ENCODE results near the gene SPNS2. TPM values are rescaled to one million over a fixed set of nuclear protein-coding genes. Genes with fewer than 3 reads are reported as not detected.

The SPNS2 gene
- total and polyA plus RNA-seq, 2 experiments from 2014 or later = 1.7 to 2.3 TPM

DNA sequence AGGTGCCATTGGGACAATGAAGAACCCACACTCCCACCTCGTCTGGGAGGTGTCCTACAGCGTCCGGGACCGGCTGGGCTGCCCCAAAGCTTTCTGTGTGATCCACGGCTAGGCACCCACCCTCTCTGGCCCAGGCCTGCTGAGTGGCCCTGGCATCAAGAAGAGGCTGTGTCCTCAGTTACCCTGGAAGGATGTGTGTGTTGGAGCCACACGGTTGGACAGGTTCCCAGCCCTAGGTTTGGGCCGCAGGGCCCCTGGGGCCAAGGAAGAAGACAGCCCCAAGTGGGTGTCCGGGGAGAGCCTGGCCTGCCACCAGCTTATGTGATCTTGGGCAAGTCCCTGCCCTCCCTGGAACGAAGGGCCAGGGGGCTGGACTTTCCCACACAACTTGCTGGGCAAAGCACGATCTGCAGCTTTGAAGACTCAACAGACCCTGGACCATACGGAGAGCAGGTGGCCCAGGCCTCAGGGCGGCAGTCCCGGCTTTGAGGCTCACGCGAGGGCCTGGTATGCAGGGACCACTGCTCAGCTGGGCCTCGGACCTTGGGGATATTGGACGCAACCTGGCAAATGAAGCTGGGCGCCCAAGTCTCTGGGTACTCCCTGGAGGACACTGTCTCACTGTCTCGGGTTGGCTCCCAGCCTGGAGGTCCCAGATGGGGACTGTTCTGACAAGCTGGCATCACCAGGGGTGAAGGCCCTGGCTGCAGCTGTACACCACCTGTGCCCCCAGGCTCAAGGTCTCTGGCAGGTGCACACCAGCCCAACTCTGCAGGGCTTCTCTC, 39.0 kb downstream of the SPNS2 start:
- no peak for ATAC-seq
- no peaks in the 10 kb centered on the region; the same call in 1 of the 2 replicates for H3K27me3 ChIP-seq (ENCODE audit: insufficient read depth)
- TF ChIP-seq, protein P1, sequence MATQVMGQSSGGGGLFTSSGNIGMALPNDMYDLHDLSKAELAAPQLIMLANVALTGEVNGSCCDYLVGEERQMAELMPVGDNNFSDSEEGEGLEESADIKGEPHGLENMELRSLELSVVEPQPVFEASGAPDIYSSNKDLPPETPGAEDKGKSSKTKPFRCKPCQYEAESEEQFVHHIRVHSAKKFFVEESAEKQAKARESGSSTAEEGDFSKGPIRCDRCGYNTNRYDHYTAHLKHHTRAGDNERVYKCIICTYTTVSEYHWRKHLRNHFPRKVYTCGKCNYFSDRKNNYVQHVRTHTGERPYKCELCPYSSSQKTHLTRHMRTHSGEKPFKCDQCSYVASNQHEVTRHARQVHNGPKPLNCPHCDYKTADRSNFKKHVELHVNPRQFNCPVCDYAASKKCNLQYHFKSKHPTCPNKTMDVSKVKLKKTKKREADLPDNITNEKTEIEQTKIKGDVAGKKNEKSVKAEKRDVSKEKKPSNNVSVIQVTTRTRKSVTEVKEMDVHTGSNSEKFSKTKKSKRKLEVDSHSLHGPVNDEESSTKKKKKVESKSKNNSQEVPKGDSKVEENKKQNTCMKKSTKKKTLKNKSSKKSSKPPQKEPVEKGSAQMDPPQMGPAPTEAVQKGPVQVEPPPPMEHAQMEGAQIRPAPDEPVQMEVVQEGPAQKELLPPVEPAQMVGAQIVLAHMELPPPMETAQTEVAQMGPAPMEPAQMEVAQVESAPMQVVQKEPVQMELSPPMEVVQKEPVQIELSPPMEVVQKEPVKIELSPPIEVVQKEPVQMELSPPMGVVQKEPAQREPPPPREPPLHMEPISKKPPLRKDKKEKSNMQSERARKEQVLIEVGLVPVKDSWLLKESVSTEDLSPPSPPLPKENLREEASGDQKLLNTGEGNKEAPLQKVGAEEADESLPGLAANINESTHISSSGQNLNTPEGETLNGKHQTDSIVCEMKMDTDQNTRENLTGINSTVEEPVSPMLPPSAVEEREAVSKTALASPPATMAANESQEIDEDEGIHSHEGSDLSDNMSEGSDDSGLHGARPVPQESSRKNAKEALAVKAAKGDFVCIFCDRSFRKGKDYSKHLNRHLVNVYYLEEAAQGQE (IDR thresholded peaks at IDR 0.05; ENCODE audit: unreplicated experiment) = no peak
- no peak overlapping the region; the same call in 1 of the 2 replicates for H3K27ac ChIP-seq (ENCODE audit: low read depth)
- no peaks in the 10 kb centered on the region; the same call in 2 of the 3 replicates for H3K9me3 Mint-ChIP-seq
- peaks cover 44% of the 10 kb centered on the region for H3K36me3 Mint-ChIP-seq (ENCODE audit: low read depth)
- peaks cover 10% of the 10 kb centered on the region for H3F3A ChIP-seq (replicated peaks; ENCODE audit: low read depth)
- H4K20me1 ChIP-seq (replicated peaks; ENCODE audit: insufficient read depth) = peaks cover 8% of the 10 kb centered on the region
- H3K4me1 Mint-ChIP-seq = peaks cover 18% of the 10 kb centered on the region
- H3K27me3 Mint-ChIP-seq (ENCODE audit: insufficient read depth, low read depth, poor library complexity) = peaks cover 56% of the 10 kb centered on the region
- H3K27ac Mint-ChIP-seq = no peak overlapping the region
- no peak overlapping the region for H3K4me3 Mint-ChIP-seq
- no peak for DNase-seq (ENCODE audit: low spot score)
- no peak overlapping the region for H2AFZ ChIP-seq
- no peaks in the 10 kb centered on the region for H3K79me2 ChIP-seq (replicated peaks; ENCODE audit: insufficient read depth)
- H3K36me3 ChIP-seq (ENCODE audit: insufficient read depth) = no peaks in the 10 kb centered on the region; the same call in 1 of the 2 replicates
- H3K4me2 ChIP-seq = no peak overlapping the region
- H3K4me1 ChIP-seq (ENCODE audit: insufficient read depth) = peaks cover 7% of the 10 kb centered on the region; the same call in 1 of the 2 replicates
- no peak overlapping the region; the same call in 1 of the 2 replicates for H3K4me3 ChIP-seq
- no peaks in the 10 kb centered on the region for H3K9me2 ChIP-seq (ENCODE audit: insufficient read depth)

- Mint-ChIP-seq H3K4me1 (peaks cover 18% of the 10 kb centered on the region), H3K27ac (no peak overlapping the region), H3K4me3 (no peak overlapping the region), H3K9me3 (no peaks in the 10 kb centered on the region; the same call in 2 of the 3 replicates), H3K27me3 (ENCODE audit: insufficient read depth, low read depth, poor library complexity) (peaks cover 49% of the 10 kb centered on the region), H3K36me3 (ENCODE audit: low read depth) (peaks cover 46% of the 10 kb centered on the region)
- Histone ChIP-seq H3K36me3 (ENCODE audit: insufficient read depth) (no peaks in the 10 kb centered on the region; the same call in 1 of the 2 replicates), H3K27ac (ENCODE audit: low read depth) (no peak overlapping the region), H3K4me1 (ENCODE audit: insufficient read depth) (peaks cover 7% of the 10 kb centered on the region; the same call in 1 of the 2 replicates), H3K4me2 (no peak overlapping the region), H4K20me1 (replicated peaks; ENCODE audit: insufficient read depth) (peaks cover 8% of the 10 kb centered on the region), H2AFZ (no peak overlapping the region), H3K4me3 (no peak overlapping the region), H3K27me3 (ENCODE audit: insufficient read depth) (no peaks in the 10 kb centered on the region; the same call in 1 of the 2 replicates), H3K9me2 (ENCODE audit: insufficient read depth) (no peaks in the 10 kb centered on the region), H3K79me2 (replicated peaks; ENCODE audit: insufficient read depth) (no peaks in the 10 kb centered on the region), H3F3A (replicated peaks; ENCODE audit: low read depth) (peaks cover 10% of the 10 kb centered on the region)
- no peak for ATAC-seq
- DNase-seq (ENCODE audit: low spot score) = no peak
- TF ChIP-seq, protein P2, sequence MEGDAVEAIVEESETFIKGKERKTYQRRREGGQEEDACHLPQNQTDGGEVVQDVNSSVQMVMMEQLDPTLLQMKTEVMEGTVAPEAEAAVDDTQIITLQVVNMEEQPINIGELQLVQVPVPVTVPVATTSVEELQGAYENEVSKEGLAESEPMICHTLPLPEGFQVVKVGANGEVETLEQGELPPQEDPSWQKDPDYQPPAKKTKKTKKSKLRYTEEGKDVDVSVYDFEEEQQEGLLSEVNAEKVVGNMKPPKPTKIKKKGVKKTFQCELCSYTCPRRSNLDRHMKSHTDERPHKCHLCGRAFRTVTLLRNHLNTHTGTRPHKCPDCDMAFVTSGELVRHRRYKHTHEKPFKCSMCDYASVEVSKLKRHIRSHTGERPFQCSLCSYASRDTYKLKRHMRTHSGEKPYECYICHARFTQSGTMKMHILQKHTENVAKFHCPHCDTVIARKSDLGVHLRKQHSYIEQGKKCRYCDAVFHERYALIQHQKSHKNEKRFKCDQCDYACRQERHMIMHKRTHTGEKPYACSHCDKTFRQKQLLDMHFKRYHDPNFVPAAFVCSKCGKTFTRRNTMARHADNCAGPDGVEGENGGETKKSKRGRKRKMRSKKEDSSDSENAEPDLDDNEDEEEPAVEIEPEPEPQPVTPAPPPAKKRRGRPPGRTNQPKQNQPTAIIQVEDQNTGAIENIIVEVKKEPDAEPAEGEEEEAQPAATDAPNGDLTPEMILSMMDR (conservative IDR thresholded peaks at IDR 0.05; ENCODE audit: low read depth in 2 of 2) = no peak
- TF ChIP-seq JUNB (IDR thresholded peaks at IDR 0.05; ENCODE audit: unreplicated experiment) (no peak), CREB1 (CRISPR knock-in tag; IDR thresholded peaks at IDR 0.05; ENCODE audit: low read depth) (no peak), EZH2 (IDR thresholded peaks at IDR 0.05; ENCODE audit: low read depth, unreplicated experiment) (no peak), POLR2AphosphoS5 (IDR thresholded peaks at IDR 0.05; ENCODE audit: low read depth) (no peak), NANOG (IDR thresholded peaks at IDR 0.05; ENCODE audit: borderline replicate concordance) (no peak)
- TF ChIP-seq, protein P3, sequence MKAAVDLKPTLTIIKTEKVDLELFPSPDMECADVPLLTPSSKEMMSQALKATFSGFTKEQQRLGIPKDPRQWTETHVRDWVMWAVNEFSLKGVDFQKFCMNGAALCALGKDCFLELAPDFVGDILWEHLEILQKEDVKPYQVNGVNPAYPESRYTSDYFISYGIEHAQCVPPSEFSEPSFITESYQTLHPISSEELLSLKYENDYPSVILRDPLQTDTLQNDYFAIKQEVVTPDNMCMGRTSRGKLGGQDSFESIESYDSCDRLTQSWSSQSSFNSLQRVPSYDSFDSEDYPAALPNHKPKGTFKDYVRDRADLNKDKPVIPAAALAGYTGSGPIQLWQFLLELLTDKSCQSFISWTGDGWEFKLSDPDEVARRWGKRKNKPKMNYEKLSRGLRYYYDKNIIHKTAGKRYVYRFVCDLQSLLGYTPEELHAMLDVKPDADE (IDR thresholded peaks at IDR 0.05) = no peak
- TF ChIP-seq, protein P1 (IDR thresholded peaks at IDR 0.05; ENCODE audit: unreplicated experiment) = no peak
Observed at GRCh38 chr17:4538236-4539002, 39.7 kb downstream of the SPNS2 start.

All from GM23338 (cell line).